Hematopoietic multipotent progenitor cell treated with erythropoietin and hydrocortisone succinate and interleukin-3 and kit ligand, for 15 days (in vitro differentiated cells): ENCODE measurements around the gene TMEM151A.
"Not testable (repeated sequence)": the region's sequence is repeated elsewhere in the genome, so short reads cannot be mapped to it uniquely, and the experiment has no call there.

ENCODE experiments used
- DNase-seq: peaks from one replicate; pipeline ENCODE4 v3.0.0-alpha.2; 2015; ENCODE audit warnings: low spot score

TMEM151A gene

DNA sequence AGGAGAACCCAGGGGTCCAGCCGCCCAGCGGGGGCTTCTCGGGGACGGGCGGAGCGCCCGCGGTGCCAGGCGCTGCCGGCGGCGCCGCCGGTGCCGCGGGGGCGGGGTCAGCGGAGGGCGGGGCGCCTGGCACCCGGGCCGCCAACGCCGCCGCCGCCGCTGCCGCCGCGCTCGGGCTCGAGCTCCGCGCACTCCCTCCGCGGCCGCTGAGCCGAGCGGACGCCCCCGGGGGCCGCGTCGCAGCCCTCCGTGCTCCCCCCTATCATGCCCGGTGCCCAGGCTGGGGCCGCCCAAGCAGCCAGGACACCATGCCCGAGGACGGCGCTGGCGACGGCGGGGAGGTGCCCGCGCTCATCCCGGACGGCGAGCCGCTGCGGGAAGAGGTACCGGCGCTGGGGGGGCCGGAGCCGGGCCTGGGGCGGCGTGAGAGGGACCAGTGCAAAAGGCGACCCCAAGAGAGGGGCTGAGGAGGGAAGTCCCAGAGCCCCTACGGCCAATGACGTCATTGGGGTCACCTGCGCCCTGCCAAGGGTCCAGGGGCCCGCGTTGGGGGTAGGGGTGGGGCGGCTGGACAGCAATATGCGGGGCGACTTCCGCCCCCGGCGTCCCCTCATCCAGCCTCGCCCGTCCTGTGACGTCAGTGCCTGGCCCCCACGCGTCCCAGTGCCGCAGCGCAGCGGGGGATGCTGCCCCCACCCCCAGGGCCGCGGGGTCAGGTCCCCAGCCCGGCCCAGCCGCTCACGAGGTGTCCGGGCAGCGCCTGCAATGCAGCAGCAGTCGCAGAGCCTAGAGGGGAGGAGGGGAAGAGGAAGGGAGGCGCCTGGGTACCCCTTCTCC lies at the start of gene TMEM151A:
TSS of gene TMEM151A (plus strand) at position 189 of the 837 bp plus-strand sequence. CDS start at position 309, 120 bp downstream.
- peak; percentile 14 for DNase-seq

DNA sequence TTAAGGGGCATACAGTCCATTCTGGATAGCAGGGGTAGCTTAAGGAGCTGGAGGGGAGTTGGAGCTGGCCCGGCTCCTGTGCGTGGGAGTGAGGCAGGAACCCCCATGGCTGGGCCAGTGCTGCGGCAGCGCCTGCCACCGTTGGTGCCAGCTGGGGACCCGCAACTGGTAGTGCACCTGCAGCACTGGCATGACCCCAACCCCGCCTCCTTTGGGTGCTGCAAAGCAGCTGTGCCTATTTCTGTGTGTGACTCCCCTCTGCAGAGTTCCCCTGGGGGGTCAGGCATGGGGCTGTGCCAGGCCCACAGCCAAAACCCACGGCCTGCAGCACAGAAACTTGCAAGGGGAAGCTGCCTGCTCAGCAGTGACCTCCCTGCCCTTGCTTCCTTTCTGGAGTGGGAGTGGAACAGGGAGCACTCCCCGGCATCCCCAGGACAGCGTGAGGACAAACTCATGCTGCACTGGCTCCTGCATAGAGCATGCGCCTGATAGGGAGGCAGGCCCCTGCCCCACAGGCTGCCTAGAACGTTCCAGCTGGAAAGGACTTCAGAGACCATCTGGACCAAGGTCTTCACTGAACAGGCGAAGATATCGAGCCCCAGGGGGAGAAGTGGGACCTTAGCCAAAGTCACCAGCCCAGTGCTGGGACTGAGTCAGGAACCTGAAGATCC lies 49.5 kb upstream of the TMEM151A start:
- DNase-seq = no peak

DNA sequence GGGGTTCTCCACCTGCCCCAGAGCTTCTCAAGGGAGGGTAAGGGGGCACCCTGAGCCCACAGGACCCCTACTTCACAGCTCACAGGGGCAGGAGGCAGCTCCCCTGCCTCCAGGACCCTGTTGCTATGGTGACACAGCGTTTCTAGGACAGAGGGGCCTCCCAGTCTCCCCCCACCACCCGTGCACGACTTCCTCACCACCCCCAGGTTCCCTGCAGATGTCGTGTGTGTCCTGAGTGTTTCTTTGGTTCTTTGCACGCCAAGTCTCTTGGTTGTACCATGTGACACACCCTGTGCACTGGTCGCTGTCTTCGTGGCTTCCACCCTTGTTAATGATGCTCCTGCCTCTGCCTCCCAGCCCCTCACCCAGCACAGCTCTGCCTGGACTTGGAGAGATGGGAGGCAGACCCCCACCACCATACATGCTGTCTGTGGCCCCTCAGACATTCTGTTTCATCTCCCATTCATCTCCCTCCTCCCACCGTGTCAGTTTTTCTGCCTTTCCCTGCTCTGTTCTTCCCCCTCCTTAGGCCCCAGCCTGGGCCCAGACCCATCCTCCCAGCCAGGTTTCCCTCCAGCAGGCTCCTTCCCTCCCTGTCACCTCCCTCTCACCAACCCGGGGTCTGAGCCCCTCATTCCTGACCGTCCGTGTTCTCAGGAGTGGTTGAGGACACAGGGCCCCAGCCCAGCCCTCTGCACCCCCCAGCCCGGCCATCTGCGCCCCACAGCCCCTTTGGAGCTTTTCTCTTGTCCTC lies 47.7 kb upstream of the TMEM151A start:
- DNase-seq = no peak

DNA sequence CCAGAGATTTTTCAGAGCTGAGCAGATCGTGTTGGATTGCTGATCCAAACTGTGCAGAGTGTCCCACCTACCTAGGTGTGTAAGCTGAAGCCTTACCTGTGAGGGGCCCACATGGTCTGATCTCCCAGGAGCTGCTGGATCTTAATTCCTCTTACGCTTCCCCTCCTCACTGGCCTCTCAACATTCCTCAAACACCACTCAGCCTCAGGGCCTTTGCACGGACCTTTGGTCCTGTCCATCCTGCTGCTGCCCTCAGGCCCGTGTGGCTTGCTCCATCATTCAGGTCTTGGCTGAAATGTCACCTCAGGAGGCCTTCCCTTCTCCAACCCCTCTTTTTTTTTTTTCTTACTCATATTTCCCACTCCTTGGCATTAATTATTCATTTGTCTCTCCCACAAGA lies 44.4 kb upstream of the TMEM151A start:
- DNase-seq = no peak

DNA sequence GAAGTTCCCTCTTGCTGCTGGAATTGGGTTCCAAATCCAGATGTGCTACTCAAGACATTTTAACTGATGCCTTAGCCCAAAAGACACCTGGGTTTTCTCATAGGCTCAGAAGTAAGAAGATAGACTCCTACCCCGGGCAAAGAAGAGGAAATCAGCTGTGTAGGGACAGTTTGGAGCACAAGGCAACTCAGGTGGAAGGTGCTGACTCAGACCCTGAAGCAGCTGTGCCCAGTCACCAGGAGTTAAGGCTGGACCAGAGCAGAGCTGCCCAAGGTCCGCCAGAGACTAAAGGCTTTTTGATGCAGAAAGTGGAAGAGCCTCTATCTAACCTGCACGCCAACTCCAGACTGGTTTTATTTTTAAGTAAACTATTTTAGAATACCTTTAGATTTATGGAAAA lies 43.9 kb upstream of the TMEM151A start:
- no peak for DNase-seq

DNA sequence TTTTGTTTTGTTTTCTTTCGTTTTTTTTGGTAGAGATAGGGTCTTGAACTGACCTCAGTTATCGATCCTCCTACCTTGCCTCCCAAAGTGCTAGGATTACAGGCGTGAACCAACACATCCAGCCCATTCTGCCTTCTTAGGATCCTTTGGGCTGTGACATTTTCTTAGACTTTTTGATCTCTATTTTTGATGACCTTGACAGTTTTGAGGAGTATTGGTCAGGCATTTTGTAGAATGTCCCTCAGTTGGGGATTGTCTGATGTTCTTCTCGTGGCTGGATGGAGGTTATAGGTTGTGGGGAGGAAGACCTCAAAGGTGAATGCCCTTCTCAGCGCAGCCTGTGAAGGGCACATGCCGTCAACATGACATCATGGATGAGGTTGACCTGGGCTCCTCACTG lies 42.8 kb upstream of the TMEM151A start:
- DNase-seq = no peak

DNA sequence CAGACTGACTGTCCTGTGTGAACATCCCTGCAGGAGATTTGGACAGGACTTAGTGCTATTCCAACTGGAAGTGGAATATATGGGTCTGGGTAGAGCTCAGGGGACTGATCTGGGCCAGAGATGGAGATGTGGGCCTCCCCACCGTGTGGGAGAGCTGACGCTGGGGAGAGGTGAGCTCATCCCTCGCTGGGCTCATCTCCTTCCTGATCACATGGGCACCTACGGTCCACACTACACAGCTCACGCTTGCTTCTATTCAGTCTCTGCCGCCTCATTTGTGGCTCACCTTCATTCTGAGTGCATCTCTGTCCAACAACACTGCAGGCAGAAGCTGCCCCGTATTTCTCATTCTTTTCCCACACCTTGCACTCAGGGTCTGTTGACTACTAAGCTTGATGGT lies 39.9 kb upstream of the TMEM151A start:
- no peak for DNase-seq

DNA sequence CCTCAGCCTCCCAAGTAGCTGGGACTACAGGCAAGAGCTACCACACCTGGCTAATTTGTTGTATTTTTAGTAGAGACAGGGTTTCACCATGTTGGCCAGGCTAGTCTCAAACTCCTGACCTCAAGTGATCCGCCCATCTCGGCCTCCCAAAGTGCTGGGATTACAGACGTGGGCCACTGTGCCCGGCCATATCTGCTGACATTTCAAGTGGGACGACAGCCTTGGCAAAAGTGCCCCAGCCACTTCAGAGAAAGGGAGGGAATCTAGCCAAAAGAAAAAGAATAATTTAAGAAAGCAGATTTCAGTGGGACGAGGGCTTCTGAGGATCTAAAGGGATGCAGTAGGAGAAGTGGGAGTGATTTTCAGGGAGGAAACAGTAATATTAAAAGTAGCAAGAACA lies 38.6 kb upstream of the TMEM151A start:
- not testable (repeated sequence) for DNase-seq

DNA sequence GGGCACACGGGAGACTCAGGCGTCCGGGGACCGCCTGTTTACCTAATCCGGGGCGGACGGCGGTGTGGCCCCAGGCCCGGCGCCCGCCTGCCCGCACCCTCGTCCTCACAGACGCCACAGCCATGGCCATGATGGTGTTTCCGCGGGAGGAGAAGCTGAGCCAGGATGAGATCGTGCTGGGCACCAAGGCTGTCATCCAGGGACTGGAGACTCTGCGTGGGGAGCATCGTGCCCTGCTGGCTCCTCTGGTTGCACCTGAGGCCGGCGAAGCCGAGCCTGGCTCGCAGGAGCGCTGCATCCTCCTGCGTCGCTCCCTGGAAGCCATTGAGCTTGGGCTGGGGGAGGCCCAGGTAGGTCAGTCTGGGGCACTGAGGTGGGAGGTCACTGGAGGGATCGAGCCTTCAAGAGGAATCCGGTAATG lies 33.2 kb upstream of the TMEM151A start:
- DNase-seq = no peak

DNA sequence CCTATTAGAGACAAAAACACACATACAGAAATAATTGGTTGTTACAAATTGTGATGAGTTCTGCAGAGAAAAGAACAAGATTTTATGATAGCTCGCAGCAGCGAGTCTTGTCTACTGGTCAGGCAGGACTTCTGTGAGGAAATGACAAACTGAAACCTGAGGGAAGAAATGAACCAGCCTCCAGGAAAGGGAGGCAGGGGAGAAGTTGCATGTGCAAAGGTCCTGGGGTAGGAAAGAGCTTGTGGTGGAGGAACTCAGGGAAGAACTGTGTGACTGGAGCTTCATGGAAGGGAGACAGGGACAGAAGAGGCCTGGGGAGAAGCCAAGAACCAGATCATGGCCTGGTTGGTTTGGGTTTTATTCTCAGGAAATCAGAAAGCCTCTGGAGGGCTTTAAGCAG lies 32.5 kb upstream of the TMEM151A start:
- no peak for DNase-seq

DNA sequence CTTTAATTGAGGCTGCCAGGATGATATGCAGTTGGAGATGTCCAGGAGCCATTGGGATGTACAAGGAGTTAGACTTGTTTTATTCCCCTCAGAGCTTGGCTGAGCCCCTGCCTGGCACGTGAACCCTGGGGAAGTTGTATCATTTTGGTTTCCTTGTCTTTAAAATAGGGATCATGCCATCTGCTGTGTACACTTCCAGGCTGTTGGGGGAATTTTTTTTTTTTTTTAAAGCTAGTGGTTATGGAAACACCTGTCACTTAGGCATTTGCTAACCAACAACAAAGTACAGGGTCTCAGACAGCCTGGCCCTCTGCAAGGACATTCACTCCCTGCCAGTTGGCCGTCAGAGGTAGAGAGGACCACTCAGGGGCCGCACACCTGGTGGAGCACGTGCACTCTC lies 31.7 kb upstream of the TMEM151A start:
- DNase-seq = no peak

DNA sequence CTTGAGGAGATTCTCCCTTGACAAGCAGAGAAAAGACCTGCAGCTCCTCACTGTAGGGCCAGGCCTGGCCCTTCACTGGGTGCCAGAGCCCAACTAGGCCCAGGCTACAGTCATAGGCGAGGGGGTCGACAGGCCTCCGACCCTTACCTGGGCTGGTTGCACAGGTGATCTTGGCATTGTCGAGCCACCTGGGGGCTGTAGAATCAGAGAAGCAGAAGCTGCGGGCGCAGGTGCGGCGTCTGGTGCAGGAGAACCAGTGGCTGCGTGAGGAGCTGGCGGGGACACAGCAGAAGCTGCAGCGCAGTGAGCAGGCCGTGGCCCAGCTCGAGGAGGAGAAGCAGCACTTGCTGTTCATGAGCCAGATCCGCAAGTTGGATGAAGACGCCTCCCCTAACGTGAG lies 30.1 kb upstream of the TMEM151A start:
- DNase-seq = no peak

DNA sequence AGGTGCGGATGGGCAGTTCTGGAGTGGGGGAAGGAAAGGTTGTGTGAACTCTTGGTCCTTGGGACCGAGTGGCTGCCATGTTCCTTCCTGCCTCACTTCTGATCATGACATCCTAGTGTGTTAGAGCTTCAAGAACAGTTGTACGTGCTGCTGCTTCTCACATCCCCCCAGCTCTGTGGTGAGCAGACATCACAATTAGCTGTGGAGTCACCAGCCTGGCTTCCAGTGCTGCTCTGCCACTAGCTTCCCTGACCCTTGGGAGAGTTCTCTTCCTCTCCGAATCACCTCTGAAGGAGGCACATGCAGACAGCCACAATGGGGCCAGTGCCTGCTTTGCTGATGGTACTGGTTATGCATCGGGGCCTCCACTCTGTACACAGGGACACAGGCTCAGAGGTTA lies 29.5 kb upstream of the TMEM151A start:
- DNase-seq = no peak

DNA sequence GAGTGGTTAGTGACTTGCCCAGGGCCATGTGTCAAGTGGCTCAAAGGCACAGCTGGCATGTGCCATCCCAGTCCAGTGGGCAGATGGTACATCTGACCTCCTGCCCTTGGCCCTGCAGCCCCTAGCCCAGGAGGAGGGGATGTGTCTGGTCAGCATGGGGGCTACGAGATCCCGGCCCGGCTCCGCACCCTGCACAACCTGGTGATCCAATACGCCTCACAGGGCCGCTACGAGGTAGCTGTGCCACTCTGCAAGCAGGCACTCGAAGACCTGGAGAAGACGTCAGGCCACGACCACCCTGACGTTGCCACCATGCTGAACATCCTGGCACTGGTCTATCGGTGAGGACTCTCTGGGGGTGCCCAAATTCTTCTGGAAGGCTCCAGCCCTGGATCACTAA lies 29.0 kb upstream of the TMEM151A start:
- DNase-seq = no peak

DNA sequence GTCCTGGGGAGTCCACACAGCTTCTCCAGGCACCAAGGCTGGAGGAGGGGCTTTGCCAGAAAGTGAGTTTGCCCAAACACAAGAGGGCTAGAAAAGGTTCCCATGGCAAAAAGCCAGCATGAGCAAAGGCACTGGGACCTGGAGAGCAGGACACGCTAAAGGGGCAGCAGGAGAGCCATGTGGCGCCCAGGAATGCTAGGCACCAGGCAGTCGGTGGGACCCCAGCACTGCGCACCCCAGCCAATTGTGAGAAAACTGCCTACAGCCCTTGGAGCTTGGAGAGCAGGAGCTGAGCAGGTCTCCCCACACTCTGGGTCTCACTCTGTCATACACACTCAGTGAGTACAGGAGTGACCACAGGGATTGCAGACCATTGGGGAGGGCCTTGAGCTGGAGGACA lies 28.5 kb upstream of the TMEM151A start:
- no peak for DNase-seq

DNA sequence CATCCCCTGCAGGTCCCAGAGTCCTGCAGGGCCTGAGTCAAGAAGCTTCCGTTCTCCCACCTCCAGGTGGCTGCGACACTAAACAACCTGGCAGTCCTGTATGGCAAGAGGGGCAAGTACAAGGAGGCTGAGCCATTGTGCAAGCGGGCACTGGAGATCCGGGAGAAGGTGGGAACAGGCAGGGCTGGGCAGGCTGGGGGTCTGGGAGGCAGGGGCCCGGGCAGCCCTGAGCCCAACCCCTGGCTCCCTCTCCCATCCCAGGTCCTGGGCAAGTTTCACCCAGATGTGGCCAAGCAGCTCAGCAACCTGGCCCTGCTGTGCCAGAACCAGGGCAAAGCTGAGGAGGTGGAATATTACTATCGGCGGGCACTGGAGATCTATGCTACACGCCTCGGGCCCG lies 27.9 kb upstream of the TMEM151A start:
- no peak for DNase-seq

DNA sequence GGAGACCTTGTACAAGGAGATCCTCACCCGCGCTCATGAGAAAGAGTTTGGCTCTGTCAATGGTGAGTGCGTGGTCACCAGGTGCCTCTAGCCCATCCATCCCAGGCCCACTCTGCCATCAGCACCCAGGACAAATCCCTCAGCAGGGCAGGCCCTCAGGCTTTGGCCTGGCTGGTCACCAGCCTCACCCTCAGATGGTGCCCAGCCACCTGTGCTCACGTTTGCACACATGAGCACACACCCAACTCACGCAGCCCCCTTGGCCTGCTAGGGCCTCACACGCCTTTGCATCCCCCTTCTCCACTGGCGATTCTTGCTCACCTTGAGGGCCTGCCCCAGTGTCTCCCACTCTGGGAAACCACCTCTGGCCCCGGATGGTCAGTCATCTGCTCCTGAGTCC lies 27.3 kb upstream of the TMEM151A start:
- no peak for DNase-seq

DNA sequence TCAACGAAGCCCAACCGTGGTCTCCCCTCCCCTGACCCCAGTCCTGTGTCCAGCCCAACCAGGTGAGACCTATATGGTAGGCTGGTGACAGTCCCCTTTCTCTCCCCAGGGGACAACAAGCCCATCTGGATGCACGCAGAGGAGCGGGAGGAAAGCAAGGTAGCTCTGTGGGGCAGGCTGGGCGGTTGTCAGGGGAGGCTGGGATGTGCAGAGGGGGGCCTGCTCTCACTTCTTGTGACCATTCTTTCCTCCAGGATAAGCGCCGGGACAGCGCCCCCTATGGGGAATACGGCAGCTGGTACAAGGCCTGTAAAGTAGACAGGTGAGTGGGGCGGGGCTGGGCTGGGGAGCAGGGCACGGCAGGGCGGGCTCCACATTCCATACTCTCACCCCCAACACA lies 26.8 kb upstream of the TMEM151A start:
- peak; percentile 24 for DNase-seq

DNA sequence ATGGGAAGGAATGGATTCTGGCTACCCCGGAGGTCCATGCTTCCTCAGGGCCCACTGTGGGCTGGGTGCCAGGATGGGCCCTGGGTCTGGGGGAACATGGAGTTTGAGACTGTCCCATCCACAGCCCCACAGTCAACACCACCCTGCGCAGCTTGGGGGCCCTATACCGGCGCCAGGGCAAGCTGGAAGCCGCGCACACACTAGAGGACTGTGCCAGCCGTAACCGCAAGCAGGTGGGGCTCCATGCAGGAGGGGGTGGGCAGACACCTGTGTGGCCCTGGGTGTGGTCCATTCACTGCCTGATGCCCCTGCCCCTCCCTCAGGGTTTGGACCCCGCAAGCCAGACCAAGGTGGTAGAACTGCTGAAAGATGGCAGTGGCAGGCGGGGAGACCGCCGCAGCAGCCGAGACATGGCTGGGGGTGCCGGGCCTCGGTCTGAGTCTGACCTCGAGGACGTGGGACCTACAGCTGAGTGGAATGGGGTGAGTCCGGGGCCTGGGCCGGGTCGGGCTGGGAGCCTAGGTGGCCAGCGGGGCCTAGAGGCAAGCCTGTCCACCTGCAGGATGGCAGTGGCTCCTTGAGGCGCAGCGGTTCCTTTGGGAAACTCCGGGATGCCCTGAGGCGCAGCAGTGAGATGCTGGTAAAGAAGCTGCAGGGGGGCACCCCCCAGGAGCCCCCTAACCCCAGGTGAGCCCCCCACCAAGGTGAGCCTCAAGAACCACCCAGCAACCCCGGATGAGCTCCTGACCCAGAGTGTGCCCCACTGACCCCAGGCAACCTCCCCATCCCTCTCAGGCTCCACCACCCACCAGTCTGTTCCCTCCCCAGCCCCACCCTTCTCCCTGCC lies 25.9 kb upstream of the TMEM151A start:
- no peak for DNase-seq

DNA sequence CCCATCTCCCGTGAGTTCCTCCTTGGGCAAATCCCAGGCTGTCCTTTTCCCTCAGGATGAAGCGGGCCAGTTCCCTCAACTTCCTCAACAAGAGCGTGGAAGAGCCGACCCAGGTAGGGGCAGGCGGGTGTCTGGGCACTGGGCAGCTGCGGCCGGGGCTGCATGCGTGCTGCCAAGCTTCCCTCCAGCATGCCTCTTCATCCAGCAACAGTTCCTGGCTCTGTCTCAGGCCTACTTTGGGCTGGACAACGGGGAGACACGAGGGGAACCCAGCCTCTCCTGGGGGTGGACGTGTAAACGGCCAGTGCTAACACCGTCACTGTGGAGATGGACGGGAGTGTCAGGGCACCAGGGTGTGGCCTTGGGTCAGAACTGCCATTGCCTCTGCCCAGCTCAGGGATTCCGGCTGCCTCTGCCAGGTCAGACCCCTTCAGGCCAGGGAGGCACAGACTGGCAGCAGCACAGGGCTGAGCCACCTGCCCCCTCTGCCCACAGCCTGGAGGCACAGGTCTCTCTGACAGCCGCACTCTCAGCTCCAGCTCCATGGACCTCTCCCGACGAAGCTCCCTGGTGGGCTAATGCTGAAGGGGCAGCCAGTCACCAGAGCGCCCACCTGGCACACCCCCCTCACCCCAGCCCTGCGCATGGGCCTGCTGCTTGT lies 25.2 kb upstream of the TMEM151A start:
- no peak for DNase-seq

DNA sequence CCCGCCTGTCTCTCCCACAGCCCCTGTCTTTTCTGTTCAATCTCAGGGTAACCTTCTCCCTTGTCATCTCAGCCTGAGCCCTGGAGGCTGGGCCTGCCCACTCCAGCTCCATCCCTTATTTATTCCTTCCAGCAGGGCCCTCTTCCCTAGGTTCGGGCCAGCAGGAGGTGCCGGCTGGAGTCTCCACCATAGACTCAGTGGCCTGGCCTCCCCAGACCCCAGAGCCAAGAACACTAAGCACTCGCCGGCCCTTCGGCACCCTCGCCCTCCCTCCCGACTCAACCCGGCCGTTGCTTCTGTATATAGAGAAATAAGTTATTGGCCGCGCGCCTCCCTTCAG lies 24.7 kb upstream of the TMEM151A start:
- DNase-seq = no peak
